ENCODE data around the gene CYP27C1. TPM values are rescaled to one million over a fixed set of nuclear protein-coding genes. Genes with fewer than 3 reads are reported as not detected.
A peak's percentile ranks its signal among the peaks of the same experiment; 100 is the strongest.

CYP27C1 gene
- total RNA-seq, 1 donor from 2014 or later = 5.7 TPM

- DNase-seq (ENCODE audit: low read depth) (no peak), FAIRE-seq (peak; percentile 68)
- Histone ChIP-seq H4K20me1 (ENCODE audit: insufficient read depth, low read length) (no peaks in the 10 kb centered on the region), H3K9ac (ENCODE audit: low read length) (no peak overlapping the region), H3K27me3 (ENCODE audit: insufficient read depth, low read length) (no peaks in the 10 kb centered on the region), H2AFZ (ENCODE audit: low read depth, low read length) (no peak overlapping the region), H3K79me2 (ENCODE audit: insufficient read depth, low read length) (no peaks in the 10 kb centered on the region), H3K9me3 (ENCODE audit: insufficient read depth, low read depth, low read length) (peaks cover 3% of the 10 kb centered on the region), H3K4me3 (ENCODE audit: insufficient read depth, low read depth, low read length) (no peak overlapping the region), H3K27ac (ENCODE audit: low read depth, low read length) (no peak overlapping the region), H3K36me3 (ENCODE audit: insufficient read depth, low read length) (no peaks in the 10 kb centered on the region), H3K4me2 (ENCODE audit: low read length) (no peak overlapping the region), H3K4me1 (ENCODE audit: insufficient read depth, low read length) (peaks cover 42% of the 10 kb centered on the region)
- Mint-ChIP-seq H3K36me3 (ENCODE audit: low read depth, unreplicated experiment) (peaks cover 2% of the 10 kb centered on the region), H3K27me3 (ENCODE audit: low read depth, unreplicated experiment) (no peaks in the 10 kb centered on the region), H3K4me1 (ENCODE audit: low read depth, unreplicated experiment) (peaks cover 38% of the 10 kb centered on the region), H3K4me3 (ENCODE audit: unreplicated experiment) (no peak overlapping the region), H3K27ac (ENCODE audit: unreplicated experiment) (no peak overlapping the region), H3K9me3 (ENCODE audit: unreplicated experiment) (peaks cover 5% of the 10 kb centered on the region)
- TF ChIP-seq CTCF (IDR thresholded peaks at IDR 0.05; ENCODE audit: insufficient read depth, low read depth, low read length) (no peak), EZH2 (IDR thresholded peaks at IDR 0.05; ENCODE audit: insufficient read depth, low read length) (no peak)
These were observed 69.1 kb downstream of the CYP27C1 start for GRCh38 chr2:127150996-127151395.

DNA sequence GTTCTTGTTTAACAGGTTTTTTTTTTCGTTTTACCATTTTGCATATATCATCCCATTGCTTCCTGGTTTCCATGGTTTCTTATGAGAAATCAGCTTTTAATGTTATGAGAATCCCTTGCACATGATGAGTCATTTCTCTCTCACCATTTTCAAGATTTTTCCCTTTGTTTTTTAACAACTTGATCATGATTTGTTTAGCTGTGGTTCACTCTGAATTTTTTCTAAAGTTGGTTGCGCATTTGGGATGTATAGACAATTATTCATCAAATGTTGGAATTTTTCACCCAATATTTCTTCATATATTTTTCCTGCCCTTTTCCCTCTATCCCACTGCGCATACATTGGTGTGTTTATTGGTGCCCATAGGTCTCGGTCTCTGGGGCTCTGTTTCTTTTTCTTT, 70.7 kb downstream of the CYP27C1 start:
- H3K27me3 Mint-ChIP-seq (ENCODE audit: low read depth, unreplicated experiment) = no peaks in the 10 kb centered on the region

More for the DNA sequence above, 70.7 kb downstream of the CYP27C1 start:
- Histone ChIP-seq H3K9me3 (ENCODE audit: insufficient read depth, low read depth, low read length) (peaks cover 3% of the 10 kb centered on the region), H2AFZ (ENCODE audit: low read depth, low read length) (no peak overlapping the region), H3K9ac (ENCODE audit: low read length) (peak overlapping the region; percentile 67), H3K4me1 (ENCODE audit: insufficient read depth, low read length) (peaks cover 46% of the 10 kb centered on the region), H3K36me3 (ENCODE audit: insufficient read depth, low read length) (no peaks in the 10 kb centered on the region), H4K20me1 (ENCODE audit: insufficient read depth, low read length) (no peaks in the 10 kb centered on the region), H3K4me2 (ENCODE audit: low read length) (peak overlapping the region; percentile 55), H3K27ac (ENCODE audit: low read depth, low read length) (peak overlapping the region; percentile 87), H3K27me3 (ENCODE audit: insufficient read depth, low read length) (no peaks in the 10 kb centered on the region), H3K79me2 (ENCODE audit: insufficient read depth, low read length) (no peaks in the 10 kb centered on the region), H3K4me3 (ENCODE audit: insufficient read depth, low read depth, low read length) (no peak overlapping the region)
- FAIRE-seq (peak; percentile 97), DNase-seq (ENCODE audit: low read depth) (peak; percentile 97)
- TF ChIP-seq EZH2 (IDR thresholded peaks at IDR 0.05; ENCODE audit: insufficient read depth, low read length) (no peak), CTCF (IDR thresholded peaks at IDR 0.05; ENCODE audit: insufficient read depth, low read depth, low read length) (no peak)
- peaks cover 34% of the 10 kb centered on the region for H3K4me1 Mint-ChIP-seq (ENCODE audit: low read depth, unreplicated experiment)
- H3K27ac Mint-ChIP-seq (ENCODE audit: unreplicated experiment) = peak overlapping the region; percentile 41
- no peak overlapping the region for H3K4me3 Mint-ChIP-seq (ENCODE audit: unreplicated experiment)
- H3K9me3 Mint-ChIP-seq (ENCODE audit: unreplicated experiment) = peaks cover 5% of the 10 kb centered on the region
- H3K36me3 Mint-ChIP-seq (ENCODE audit: low read depth, unreplicated experiment) = peaks cover 2% of the 10 kb centered on the region

All from astrocyte (in vitro differentiated cells and primary cell).